Endothelial cell of umbilical vein (primary cell): Measurements from ENCODE around the gene PEAK3. TPM values are rescaled to one million over a fixed set of nuclear protein-coding genes. Genes with fewer than 3 reads are reported as not detected.

Experiments used
- BruUV-seq: library from RNA; stranded (reverse); fragments of 400-500 nt; replicated peaks from 2 replicates; lab custom pipeline; 2021; lab: Mats Ljungman, UMichigan
- CTCF ChIA-PET: fragments of 300-600, 350-600 bp; sonication (Branson Sonifier 250); formaldehyde crosslinking; loops from one replicate; lab custom pipeline; 2021; ENCODE audit warnings: antibody characterized with exemption, inconsistent platforms; lab: Charles Lee
- POLR2A ChIA-PET: fragments of 300-600, 350-600 bp; sonication (Branson Sonifier 250); formaldehyde crosslinking; loops from one replicate; lab custom pipeline; 2021; ENCODE audit warnings: antibody characterized with exemption, inconsistent platforms; lab: Charles Lee
- DNase-seq: peaks from one replicate; pipeline ENCODE4 v3.0.0-alpha.2; 2011; ENCODE audit warnings: low read depth, low spot score
- FAIRE-seq: peaks from 2 replicates; lab custom pipeline; 2011; peaks lifted over from hg19 to GRCh38; lab: Jason Lieb, UNC
- H2AFZ ChIP-seq: 2 replicates; pipeline ENCODE4 v1.6.0; 2012; ENCODE audit warnings: low read depth, low read length, control low read depth, inconsistent platforms
- H3K27ac ChIP-seq: 2 replicates; pipeline ENCODE4 v1.5.1; 2011; ENCODE audit warnings: low read depth, mild to moderate bottlenecking, control low read depth, low read length, moderate library complexity; ENCODE audit not compliant: insufficient read depth
- H3K27me3 ChIP-seq, 2 experiments: 2 replicates each; pipeline versions ENCODE4 v1.6.0 to v1.6.1; 2011; ENCODE audit warnings: low read length in 2 of 2, mixed read lengths in 1 of 2; ENCODE audit not compliant: control insufficient read depth in 2 of 2, insufficient read depth in 2 of 2
- H3K36me3 ChIP-seq, 2 experiments: 2 replicates in 1 of 2; 3 replicates in 1 of 2; pipeline ENCODE4 v1.5.1; 2011; ENCODE audit warnings: low read length in 2 of 2, mild to moderate bottlenecking in 1 of 2, moderate library complexity in 1 of 2; ENCODE audit not compliant: control insufficient read depth in 2 of 2, insufficient read depth in 2 of 2; ENCODE audit errors: extremely low read depth in 1 of 2
- H3K4me1 ChIP-seq: 3 replicates; pipeline ENCODE4 v1.5.1; 2011; ENCODE audit warnings: mild to moderate bottlenecking, low read length; ENCODE audit not compliant: control insufficient read depth, insufficient read depth; ENCODE audit errors: extremely low read depth
- H3K4me2 ChIP-seq: 2 replicates; pipeline ENCODE4 v1.6.1; 2011; ENCODE audit warnings: low read length, control low read depth, mixed read lengths; ENCODE audit not compliant: insufficient read depth
- H3K4me3 ChIP-seq, 3 experiments: fragments of 200-600 bp in 1 of 3; sonication (generic), shearing (Covaris generic) in 1 of 3; replicated peaks in 1 of 3; 2 replicates each; pipeline ENCODE4 v1.5.1; 2011 to 2016; ENCODE audit warnings: control low read depth in 3 of 3, low read length in 3 of 3, mild to moderate bottlenecking in 2 of 3, inconsistent platforms in 1 of 3, low read depth in 1 of 3, moderate library complexity in 1 of 3; ENCODE audit not compliant: insufficient read depth in 1 of 3
- H3K79me2 ChIP-seq: 2 replicates; pipeline ENCODE4 v1.6.0; 2012; ENCODE audit warnings: low read length, inconsistent platforms; ENCODE audit not compliant: control insufficient read depth, insufficient read depth
- H3K9ac ChIP-seq: replicated peaks from 2 replicates; pipeline ENCODE3; 2011; ENCODE audit warnings: low read length, control low read depth; ENCODE audit not compliant: insufficient read depth; ENCODE audit errors: extremely low read depth
- H3K9me1 ChIP-seq: replicated peaks from 3 replicates; pipeline ENCODE4 v1.6.0; 2011; ENCODE audit warnings: mild to moderate bottlenecking, low read length; ENCODE audit not compliant: control insufficient read depth, insufficient read depth; ENCODE audit errors: extremely low read depth
- H3K9me3 ChIP-seq: replicated peaks from 2 replicates; pipeline ENCODE4 v1.5.1; 2012; ENCODE audit warnings: low read length, inconsistent platforms; ENCODE audit not compliant: control insufficient read depth, insufficient read depth
- H4K20me1 ChIP-seq: replicated peaks from 2 replicates; pipeline ENCODE3; 2011; ENCODE audit warnings: mild to moderate bottlenecking, low read length; ENCODE audit not compliant: control insufficient read depth, insufficient read depth; ENCODE audit errors: extremely low read depth
- EZH2 ChIP-seq: IDR thresholded peaks from 2 replicates; pipeline ENCODE4 v1.6.1; 2012; ENCODE audit warnings: borderline replicate concordance, low read depth, mild to moderate bottlenecking, moderate library complexity, low read length, inconsistent platforms; ENCODE audit not compliant: severe bottlenecking
- FOS ChIP-seq: IDR thresholded peaks from 2 replicates; pipeline ENCODE4 v1.6.1; 2011; ENCODE audit warnings: mild to moderate bottlenecking, low read length, moderate library complexity, borderline replicate concordance; ENCODE audit not compliant: insufficient read depth
- GATA2 ChIP-seq: IDR thresholded peaks from 2 replicates; pipeline ENCODE4 v1.7.0; 2011; ENCODE audit warnings: low read depth, mild to moderate bottlenecking, moderate library complexity, mixed read lengths, low read length; ENCODE audit not compliant: insufficient read length, insufficient read depth
- JUN ChIP-seq: IDR thresholded peaks from 2 replicates; pipeline ENCODE4 v1.6.1; 2011; ENCODE audit warnings: borderline replicate concordance, low read depth; ENCODE audit not compliant: insufficient read length, insufficient read depth
- MYC ChIP-seq: IDR thresholded peaks from one replicate; pipeline ENCODE4 v1.6.1; 2011; ENCODE audit warnings: mild to moderate bottlenecking, low read depth, low read length
- POLR2A ChIP-seq: IDR thresholded peaks from 2 replicates; pipeline ENCODE4 v1.6.1; 2012; ENCODE audit warnings: low read depth, mild to moderate bottlenecking, control low read depth, low read length
- POLR2AphosphoS5 ChIP-seq: IDR thresholded peaks from 2 replicates; pipeline ENCODE4 v1.6.1; 2012; ENCODE audit warnings: low read depth, mild to moderate bottlenecking, control low read depth, low read length, moderate library complexity; ENCODE audit not compliant: insufficient read depth
- dilution Hi-C: fragments of 300-500 bp; cut with MboI; formaldehyde crosslinking; loops from one replicate; pipeline ENCODE4 v1.15.0; 2019; ENCODE audit warnings: low sequenced_read_pairs; ENCODE audit not compliant: extremely low pct_ligation_motif_present
- intact Hi-C: fragments of 100-400 bp; cut with micrococcal nuclease; formaldehyde crosslinking; loops from one replicate; pipeline ENCODE4 v1.10.0; 2022
- polyA plus RNA-seq, 4 experiments: library from polyadenylated mRNA; depleted of rRNA in 3 of 4; stranded (reverse) in 3 of 4; unstranded in 1 of 4; fragments of >200 nt; gene quantifications; 2 replicates each; pipeline versions ENCODE4 v1.2.1 to v1.2.3, GENCODE V29; 2011 to 2012; ENCODE audit warnings: missing spikeins in 1 of 4
- total RNA-seq: library from RNA; stranded (reverse); gene quantifications from 2 replicates; pipeline ENCODE4 v1.2.3, GENCODE V29; 2021
- TF ChIP-seq, protein P1 (sequence below): IDR thresholded peaks from 2 replicates; pipeline ENCODE4 v1.6.1; 2011; ENCODE audit not compliant: insufficient read depth, insufficient read length
- TF ChIP-seq, protein P2 (sequence below), 2 donors: IDR thresholded peaks; 1 replicate in 1 of 2; 2 replicates in 1 of 2; pipeline ENCODE4 v1.5.1; 2011; ENCODE audit warnings: low read length in 2 of 2, mild to moderate bottlenecking in 2 of 2, moderate library complexity in 2 of 2, control low read depth in 1 of 2, inconsistent platforms in 1 of 2, low read depth in 1 of 2; ENCODE audit not compliant: insufficient read depth in 1 of 2; ENCODE audit errors: extremely low read depth in 1 of 2

Gene PEAK3
- total and polyA plus RNA-seq, 2 donors (not counting 3 experiments of a cell fraction or from before 2014, with no cell fraction given), result 0.03 TPM; not detected in 1

DNA sequence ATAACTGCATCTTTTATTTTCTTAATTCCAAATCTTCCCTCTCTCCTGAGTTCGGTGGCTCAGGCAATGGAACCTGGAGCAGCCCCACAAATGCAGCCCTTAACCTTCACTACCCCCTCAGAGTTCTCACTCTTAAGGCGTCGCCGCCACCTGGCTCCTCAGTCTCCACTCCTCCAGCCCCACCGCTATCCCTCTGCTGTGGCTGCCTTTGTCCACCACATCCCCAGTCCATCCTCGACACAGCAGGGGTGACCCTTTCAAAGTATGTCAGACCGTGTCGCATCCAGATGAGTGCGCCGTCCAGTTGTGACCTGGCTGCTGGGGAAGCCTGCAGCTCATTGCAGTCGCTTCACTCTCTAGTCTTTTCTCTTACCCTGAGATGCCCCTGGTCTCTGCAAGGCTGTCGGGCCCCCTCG lies 47.5 kb upstream of the PEAK3 start:
- no peaks in the 10 kb centered on the region for H4K20me1 ChIP-seq
- peaks cover 50% of the 10 kb centered on the region for H3K79me2 ChIP-seq
- H3K4me1 ChIP-seq, result peaks cover 15% of the 10 kb centered on the region
- dilution Hi-C loops, result no loop called here
- no peak overlapping the region for H2AFZ ChIP-seq
- ChIA-PET CTCF (no interaction called here), POLR2A (no interaction called here)
- no peaks in the 10 kb centered on the region for H3K9me3 ChIP-seq
- TF ChIP-seq GATA2, result no peak
- TF ChIP-seq, protein P1, sequence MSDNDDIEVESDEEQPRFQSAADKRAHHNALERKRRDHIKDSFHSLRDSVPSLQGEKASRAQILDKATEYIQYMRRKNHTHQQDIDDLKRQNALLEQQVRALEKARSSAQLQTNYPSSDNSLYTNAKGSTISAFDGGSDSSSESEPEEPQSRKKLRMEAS, result no peak
- TF ChIP-seq POLR2AphosphoS5, result no peak
- TF ChIP-seq FOS, result no peak
- no peak for TF ChIP-seq EZH2
- TF ChIP-seq, protein P2, sequence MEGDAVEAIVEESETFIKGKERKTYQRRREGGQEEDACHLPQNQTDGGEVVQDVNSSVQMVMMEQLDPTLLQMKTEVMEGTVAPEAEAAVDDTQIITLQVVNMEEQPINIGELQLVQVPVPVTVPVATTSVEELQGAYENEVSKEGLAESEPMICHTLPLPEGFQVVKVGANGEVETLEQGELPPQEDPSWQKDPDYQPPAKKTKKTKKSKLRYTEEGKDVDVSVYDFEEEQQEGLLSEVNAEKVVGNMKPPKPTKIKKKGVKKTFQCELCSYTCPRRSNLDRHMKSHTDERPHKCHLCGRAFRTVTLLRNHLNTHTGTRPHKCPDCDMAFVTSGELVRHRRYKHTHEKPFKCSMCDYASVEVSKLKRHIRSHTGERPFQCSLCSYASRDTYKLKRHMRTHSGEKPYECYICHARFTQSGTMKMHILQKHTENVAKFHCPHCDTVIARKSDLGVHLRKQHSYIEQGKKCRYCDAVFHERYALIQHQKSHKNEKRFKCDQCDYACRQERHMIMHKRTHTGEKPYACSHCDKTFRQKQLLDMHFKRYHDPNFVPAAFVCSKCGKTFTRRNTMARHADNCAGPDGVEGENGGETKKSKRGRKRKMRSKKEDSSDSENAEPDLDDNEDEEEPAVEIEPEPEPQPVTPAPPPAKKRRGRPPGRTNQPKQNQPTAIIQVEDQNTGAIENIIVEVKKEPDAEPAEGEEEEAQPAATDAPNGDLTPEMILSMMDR (IDR thresholded peaks at IDR 0.05; ENCODE audit: extremely low read depth in 1 of 2, insufficient read depth in 1 of 2, low read depth in 1 of 2, low read length in 2 of 2), result no peak
- no peak for TF ChIP-seq POLR2A
- TF ChIP-seq JUN, result no peak
- TF ChIP-seq MYC, result no peak
- no peaks in the 10 kb centered on the region for H3K27me3 ChIP-seq
- no TSS peak for BruUV-seq
- H3K27ac ChIP-seq, result no peak overlapping the region
- peak overlapping the region; percentile 80 for H3K4me2 ChIP-seq
- H3K9me1 ChIP-seq, result no peaks in the 10 kb centered on the region
- peak overlapping the region; percentile 76 for H3K9ac ChIP-seq
- H3K4me3 ChIP-seq, result peak overlapping the region; percentile 68 to 94 (median 87)
- DNase-seq (no peak), FAIRE-seq (no peak)
- intact Hi-C loops, result loop anchor here (5.0 kb wide), 1 partner anchor 42 kb away; no protein-coding TSS in a partner anchor
- peaks cover 0 to 3% of the 10 kb centered on the region in 2 experiments for H3K36me3 ChIP-seq
